PFSK-1 (cell line): ENCODE measurements around the gene TMEM219.

ENCODE experiments used
- FOXP2 ChIP-seq: optimal IDR thresholded peaks from 2 replicates; pipeline ENCODE3; 2011; ENCODE audit warnings: borderline replicate concordance, control low read depth, inconsistent platforms; ENCODE audit not compliant: insufficient read depth; ENCODE audit errors: extremely low read length, extremely low read depth
- POLR2AphosphoS5 ChIP-seq: IDR thresholded peaks from 2 replicates; pipeline ENCODE4 v1.6.1; 2012; ENCODE audit warnings: low read depth, mild to moderate bottlenecking, control low read depth, low read length, moderate library complexity
- SIN3A ChIP-seq: IDR thresholded peaks from 2 replicates; pipeline ENCODE4 v1.6.1; 2012; ENCODE audit warnings: mild to moderate bottlenecking, low read length, moderate library complexity, borderline replicate concordance; ENCODE audit not compliant: insufficient read depth
- TAF1 ChIP-seq: IDR thresholded peaks from 2 replicates; pipeline ENCODE4 v1.6.1; 2012; ENCODE audit warnings: low read length, control low read depth, borderline replicate concordance; ENCODE audit not compliant: insufficient read depth
- TF ChIP-seq, protein P1 (sequence below), 2 experiments: IDR thresholded peaks; 2 replicates each; pipeline versions ENCODE4 v1.6.1 to v1.8.0; 2011 to 2012; ENCODE audit warnings: low read depth in 2 of 2, low read length in 2 of 2, control low read depth in 1 of 2, inconsistent platforms in 1 of 2, mild to moderate bottlenecking in 1 of 2, moderate library complexity in 1 of 2; ENCODE audit not compliant: insufficient read depth in 1 of 2

DNA sequence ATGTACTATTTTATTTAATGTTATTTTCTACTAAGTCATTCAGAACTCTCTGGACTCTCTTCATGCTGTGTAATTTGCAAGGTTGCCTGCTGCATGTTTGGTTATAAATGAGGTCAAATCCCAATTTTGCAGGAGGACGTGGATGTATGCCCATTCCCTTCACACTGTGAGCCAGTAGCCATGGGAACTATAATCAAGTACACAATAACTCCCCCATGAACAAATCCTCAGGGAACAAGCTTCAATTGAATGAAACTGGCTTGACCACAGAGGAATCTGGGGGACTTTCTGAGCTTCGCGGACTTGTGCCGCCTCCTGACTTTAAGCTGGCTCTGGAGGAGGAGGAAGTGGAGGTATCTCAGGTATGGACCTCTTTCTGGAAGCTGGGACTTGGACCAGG, 21.2 kb upstream of the TMEM219 start:
- TF ChIP-seq POLR2AphosphoS5 (no peak), TAF1 (no peak), SIN3A (no peak), FOXP2 (no peak)
- TF ChIP-seq, protein P1, sequence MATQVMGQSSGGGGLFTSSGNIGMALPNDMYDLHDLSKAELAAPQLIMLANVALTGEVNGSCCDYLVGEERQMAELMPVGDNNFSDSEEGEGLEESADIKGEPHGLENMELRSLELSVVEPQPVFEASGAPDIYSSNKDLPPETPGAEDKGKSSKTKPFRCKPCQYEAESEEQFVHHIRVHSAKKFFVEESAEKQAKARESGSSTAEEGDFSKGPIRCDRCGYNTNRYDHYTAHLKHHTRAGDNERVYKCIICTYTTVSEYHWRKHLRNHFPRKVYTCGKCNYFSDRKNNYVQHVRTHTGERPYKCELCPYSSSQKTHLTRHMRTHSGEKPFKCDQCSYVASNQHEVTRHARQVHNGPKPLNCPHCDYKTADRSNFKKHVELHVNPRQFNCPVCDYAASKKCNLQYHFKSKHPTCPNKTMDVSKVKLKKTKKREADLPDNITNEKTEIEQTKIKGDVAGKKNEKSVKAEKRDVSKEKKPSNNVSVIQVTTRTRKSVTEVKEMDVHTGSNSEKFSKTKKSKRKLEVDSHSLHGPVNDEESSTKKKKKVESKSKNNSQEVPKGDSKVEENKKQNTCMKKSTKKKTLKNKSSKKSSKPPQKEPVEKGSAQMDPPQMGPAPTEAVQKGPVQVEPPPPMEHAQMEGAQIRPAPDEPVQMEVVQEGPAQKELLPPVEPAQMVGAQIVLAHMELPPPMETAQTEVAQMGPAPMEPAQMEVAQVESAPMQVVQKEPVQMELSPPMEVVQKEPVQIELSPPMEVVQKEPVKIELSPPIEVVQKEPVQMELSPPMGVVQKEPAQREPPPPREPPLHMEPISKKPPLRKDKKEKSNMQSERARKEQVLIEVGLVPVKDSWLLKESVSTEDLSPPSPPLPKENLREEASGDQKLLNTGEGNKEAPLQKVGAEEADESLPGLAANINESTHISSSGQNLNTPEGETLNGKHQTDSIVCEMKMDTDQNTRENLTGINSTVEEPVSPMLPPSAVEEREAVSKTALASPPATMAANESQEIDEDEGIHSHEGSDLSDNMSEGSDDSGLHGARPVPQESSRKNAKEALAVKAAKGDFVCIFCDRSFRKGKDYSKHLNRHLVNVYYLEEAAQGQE (IDR thresholded peaks at IDR 0.05; ENCODE audit: insufficient read depth in 1 of 2, low read depth in 2 of 2, low read length in 2 of 2), result no peak
